KOPT-K1 (cell line): ENCODE results near the gene DENND2A.
"Not testable (repeated sequence)": the region's sequence is repeated elsewhere in the genome, so short reads cannot be mapped to it uniquely, and the experiment has no call there.

Experiments
- H3K27ac ChIP-seq: fragments of 200-600 bp; sonication (generic); 2 replicates; pipeline ENCODE4 v1.5.1; 2016; ENCODE audit warnings: antibody characterized with exemption, mild to moderate bottlenecking, low read depth, low read length; ENCODE audit not compliant: poor library complexity, severe bottlenecking
- H3K36me3 ChIP-seq: fragments of 200-600 bp; sonication (generic); 2 replicates; pipeline ENCODE4 v1.5.1; 2017; ENCODE audit warnings: antibody characterized with exemption, mild to moderate bottlenecking, low read length, moderate library complexity; ENCODE audit not compliant: insufficient read depth
- H3K9me3 ChIP-seq: fragments of 200-600 bp; sonication (generic); 2 replicates; pipeline ENCODE4 v1.5.1; 2017; ENCODE audit warnings: antibody characterized with exemption, low read length, mild to moderate bottlenecking; ENCODE audit not compliant: insufficient read depth, poor library complexity, severe bottlenecking

DENND2A gene

DNA sequence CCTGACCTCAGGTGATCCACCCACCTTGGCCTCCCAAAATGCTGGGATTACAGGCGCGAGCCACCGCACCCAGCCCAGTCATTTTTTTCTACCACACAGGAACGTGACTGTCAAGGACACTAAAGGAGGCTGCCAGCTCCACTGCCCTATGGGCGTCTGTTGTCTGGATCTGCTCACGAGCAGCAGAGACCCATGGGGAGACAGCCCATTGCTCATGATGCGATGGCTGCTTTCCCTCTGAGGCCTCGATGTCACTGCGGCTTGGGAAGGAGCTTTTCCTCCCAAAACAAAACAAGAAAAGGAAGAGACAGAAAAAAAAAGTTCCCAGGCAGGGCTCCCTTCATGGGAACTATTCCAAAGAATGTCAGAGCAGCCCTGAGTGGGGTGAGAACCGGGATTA lies 70.5 kb downstream of the DENND2A start:
- no peaks in the 10 kb centered on the region for H3K36me3 ChIP-seq
- H3K27ac ChIP-seq = no peak overlapping the region
- no peaks in the 10 kb centered on the region for H3K9me3 ChIP-seq

DNA sequence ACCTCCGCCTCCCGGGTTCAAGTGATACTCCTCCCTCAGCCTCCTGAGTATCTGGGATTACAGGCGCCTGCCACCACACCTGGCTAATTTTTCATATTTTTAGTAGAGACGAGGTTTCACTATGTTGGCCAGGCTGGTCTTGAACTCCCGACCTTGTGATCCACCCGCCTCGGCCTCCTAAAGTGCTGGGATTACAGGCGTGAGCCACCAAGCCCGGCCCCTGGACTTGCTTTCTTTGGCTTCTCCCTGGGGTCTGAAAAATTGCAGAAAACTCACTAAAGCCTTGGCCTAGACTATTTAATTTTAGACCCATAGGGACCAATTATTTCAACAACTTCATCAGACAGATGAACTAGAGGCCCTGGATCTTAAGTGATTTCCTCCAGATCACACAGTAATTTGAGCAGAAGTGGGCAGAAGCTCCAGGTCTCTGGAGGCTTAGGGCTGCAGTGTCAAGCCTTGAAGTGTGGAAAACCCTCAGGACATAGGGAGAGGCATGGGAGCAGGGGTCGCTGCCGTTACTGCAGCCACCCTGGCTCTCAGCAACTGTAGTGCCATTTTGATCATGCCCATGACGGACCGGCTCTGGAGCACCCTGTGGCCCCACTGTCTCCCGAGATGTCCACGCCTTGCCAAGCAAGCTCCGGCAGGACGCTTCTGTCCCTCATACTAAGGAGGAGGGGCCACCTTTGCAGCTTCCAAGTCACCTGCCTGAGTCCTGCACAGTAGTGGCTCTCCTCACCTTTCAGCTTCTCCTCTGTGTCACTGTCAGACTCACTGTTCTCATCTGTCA lies 72.4 kb downstream of the DENND2A start:
- H3K27ac ChIP-seq = no peak overlapping the region
- H3K9me3 ChIP-seq = no peaks in the 10 kb centered on the region
- H3K36me3 ChIP-seq = no peaks in the 10 kb centered on the region

GRCh38 chr7:140566186-140566585 lies 74.4 kb downstream of the DENND2A start:
- not testable (repeated sequence) for H3K36me3 ChIP-seq, H3K9me3 ChIP-seq, H3K27ac ChIP-seq

- H3K9me3 ChIP-seq, H3K36me3 ChIP-seq, H3K27ac ChIP-seq: not testable (repeated sequence)
Measured at GRCh38 chr7:140565761-140566160, 74.9 kb downstream of the DENND2A start.

DNA sequence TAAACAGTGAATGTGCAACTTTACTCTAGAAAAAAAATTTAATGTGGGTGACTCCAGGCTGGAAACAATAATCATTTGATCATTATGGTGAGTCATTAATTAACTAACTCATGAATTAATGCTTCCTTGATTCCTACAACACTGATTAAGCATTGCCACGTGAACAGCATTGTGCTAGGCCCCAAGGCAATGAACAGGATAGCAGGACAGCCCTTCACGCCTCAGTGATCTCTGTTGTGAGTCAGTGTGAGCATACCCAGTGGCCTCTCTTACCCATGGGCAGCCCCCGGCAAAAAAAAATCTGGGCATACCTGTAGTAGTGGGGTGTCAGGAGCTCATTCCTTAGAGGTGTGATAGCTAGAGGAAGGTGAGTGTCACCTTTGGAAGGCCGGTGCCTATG lies 76.0 kb downstream of the DENND2A start:
- no peak overlapping the region for H3K27ac ChIP-seq
- no peaks in the 10 kb centered on the region for H3K9me3 ChIP-seq
- no peaks in the 10 kb centered on the region for H3K36me3 ChIP-seq

GRCh38 chr7:140562926-140563481 lies 77.6 kb downstream of the DENND2A start:
- H3K27ac ChIP-seq = no peak overlapping the region
- no peaks in the 10 kb centered on the region for H3K9me3 ChIP-seq
- no peaks in the 10 kb centered on the region for H3K36me3 ChIP-seq

DNA sequence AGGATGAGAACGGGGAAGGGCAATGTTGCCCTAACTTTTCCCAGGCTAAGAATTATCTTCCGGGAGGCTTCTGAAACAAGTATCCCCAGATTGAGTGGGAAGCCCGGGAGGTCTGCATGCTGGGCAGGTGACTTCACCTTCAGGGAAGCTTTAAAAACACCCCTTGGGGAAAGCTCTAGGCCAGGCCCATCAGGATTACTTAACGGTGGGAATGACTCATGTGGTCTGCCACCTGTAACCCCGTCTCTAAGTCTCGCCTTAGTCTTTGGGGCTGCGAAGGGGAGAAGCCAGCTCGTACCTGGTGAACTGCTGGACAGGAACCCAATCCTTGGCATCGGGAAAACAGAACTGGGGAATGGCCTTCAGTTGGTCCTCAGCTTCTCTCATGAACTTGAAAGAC lies 81.2 kb downstream of the DENND2A start:
- Histone ChIP-seq H3K27ac (no peak overlapping the region), H3K9me3 (no peaks in the 10 kb centered on the region), H3K36me3 (no peaks in the 10 kb centered on the region)

GRCh38 chr7:140557809-140558518 lies 82.6 kb downstream of the DENND2A start:
- Histone ChIP-seq H3K9me3 (no peaks in the 10 kb centered on the region), H3K36me3 (no peaks in the 10 kb centered on the region), H3K27ac (no peak overlapping the region)

DNA sequence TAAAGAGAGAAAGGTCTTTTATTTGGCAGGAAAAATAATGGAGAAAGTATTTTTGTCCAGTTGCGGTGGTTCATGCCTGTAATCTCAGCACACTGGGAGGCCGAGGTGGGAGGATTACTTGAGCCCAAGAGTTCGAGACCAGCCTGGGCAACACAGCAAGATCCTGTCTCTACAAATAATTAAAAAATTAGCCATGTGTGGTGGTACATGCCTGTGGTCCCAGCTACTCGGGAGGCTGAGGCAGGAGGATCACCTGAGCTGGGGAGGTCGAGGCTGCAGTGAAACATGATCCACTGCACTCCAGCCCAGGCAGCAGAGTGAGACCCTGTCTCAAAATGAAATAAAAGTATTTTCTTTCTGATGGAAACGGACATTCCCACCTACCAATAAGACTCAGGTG lies 83.5 kb downstream of the DENND2A start:
- H3K36me3 ChIP-seq = no peaks in the 10 kb centered on the region
- no peaks in the 10 kb centered on the region for H3K9me3 ChIP-seq

GRCh38 chr7:140553236-140553635 lies 87.4 kb downstream of the DENND2A start:
- H3K36me3 ChIP-seq, H3K9me3 ChIP-seq, H3K27ac ChIP-seq: not testable (repeated sequence)

More for the DNA sequence above, 83.5 kb downstream of the DENND2A start:
- H3K27ac ChIP-seq = no peak overlapping the region

DNA sequence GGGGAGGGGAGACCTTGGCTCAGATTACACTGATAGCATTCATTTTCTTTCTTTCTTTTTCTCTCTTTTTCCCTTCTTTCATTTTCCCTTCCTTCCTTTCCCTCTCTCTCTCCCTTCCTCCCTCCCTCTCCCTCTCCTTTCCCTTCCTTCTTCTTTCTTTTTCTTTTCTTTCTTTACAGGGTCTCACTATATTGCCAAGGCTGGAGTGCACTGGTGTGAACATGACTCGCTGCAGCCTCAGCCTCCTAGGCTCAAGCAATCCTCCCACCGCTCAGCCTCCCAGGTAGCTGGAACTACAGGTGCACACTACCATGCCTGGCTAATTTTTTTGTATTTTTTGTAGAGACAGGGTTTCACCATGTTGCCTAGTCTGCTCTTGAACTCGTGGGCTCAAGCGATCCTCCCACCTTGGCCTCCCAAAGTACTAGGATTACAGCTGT lies 88.4 kb downstream of the DENND2A start:
- H3K36me3 ChIP-seq = no peaks in the 10 kb centered on the region
- H3K27ac ChIP-seq = no peak overlapping the region
- H3K9me3 ChIP-seq = no peaks in the 10 kb centered on the region

DNA sequence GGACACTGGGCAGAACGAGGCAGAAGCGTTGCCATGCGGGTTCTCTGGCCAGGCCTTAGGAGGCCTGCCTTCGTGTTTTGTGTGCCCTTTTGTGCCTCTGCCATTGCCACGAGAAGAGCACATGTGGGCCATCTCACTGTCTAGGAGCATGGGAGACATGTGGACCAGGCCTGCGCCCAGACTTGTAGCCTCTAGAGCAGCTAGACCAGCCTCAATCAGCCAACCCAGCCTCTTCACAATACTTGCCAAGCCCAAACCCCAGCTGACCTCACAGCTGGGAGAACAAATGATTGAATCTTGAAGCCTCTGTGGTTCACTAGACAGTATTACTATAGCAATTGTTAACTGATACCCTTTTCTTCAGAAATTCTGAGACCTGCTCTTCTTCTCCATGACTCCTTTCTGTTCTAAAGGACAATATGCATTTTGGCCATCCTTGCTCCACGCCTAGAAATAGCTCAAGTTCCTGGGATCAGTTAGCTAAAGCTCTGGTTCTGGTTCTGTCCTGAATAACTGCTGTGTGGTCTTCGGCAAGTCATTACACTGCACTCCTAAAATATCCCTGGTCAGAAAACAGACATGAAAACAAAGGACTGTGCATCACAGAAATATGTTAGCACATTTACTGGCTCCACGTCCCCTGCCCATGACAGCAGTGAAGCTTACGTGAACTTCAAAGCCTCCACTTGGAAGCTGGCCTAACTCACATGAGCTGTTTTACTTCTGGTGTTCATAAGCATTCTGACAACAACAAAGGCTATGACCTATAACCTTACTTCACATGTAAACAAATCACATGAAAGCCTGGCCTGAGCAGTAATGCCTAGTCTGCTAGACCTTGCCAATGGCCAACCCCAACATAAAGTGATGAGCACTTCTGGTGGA lies 89.0 kb downstream of the DENND2A start:
- no peak overlapping the region for H3K27ac ChIP-seq
- no peaks in the 10 kb centered on the region for H3K9me3 ChIP-seq
- H3K36me3 ChIP-seq = no peaks in the 10 kb centered on the region

GRCh38 chr7:140546947-140547346 lies 93.7 kb downstream of the DENND2A start:
- H3K27ac ChIP-seq = no peak overlapping the region
- H3K9me3 ChIP-seq = no peaks in the 10 kb centered on the region
- no peaks in the 10 kb centered on the region for H3K36me3 ChIP-seq

DNA sequence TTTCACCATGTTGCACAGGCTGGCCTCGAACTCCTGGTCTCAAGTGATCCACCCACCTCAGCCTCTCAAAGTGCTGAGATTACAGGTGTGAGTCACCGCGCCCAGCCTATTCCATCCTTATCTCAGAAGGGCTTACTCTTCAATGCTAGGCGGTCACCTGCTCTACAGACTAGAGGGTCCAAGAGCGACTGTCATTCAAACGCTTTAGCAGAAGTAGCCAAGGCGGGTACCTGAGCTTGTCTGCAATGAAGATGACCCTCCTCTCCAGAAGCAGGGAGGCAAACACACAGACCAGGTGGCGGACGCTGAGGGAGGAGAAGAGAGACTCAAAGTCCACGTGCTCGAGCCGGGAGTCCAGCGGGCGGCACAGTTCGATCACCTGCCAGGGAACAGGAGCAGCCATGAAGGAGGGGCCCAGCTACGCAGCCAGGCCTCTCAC lies 96.2 kb downstream of the DENND2A start:
- H3K27ac ChIP-seq = no peak overlapping the region
- H3K9me3 ChIP-seq = no peaks in the 10 kb centered on the region
- no peaks in the 10 kb centered on the region for H3K36me3 ChIP-seq

DNA sequence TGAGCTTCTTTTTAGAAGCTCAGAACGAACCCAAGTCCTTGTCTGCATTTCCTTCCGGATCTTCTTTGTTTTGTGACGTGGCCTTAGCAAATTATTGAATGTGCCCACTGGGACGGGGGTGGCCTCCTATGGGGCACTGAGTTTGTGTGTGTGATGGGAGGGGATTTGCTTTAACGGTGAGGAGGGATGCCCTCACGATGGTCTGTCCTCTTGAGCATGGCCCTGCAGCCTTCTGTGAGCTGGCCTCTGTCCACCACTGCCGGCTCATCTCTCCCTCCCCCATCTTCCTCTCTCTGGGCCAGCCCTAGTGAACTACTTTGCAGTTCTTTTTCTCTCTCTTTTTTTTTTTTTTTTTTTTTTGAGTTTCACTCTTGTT lies 98.4 kb downstream of the DENND2A start:
- H3K9me3 ChIP-seq = no peaks in the 10 kb centered on the region
- no peaks in the 10 kb centered on the region for H3K36me3 ChIP-seq
- no peak overlapping the region for H3K27ac ChIP-seq
